Skeletal muscle tissue (tissue), 4 donors: ENCODE data around the gene ZNF232. TPM values are rescaled to one million over a fixed set of nuclear protein-coding genes. Genes with fewer than 3 reads are reported as not detected.
"Not testable (repeated sequence)": the region's sequence is repeated elsewhere in the genome, so short reads cannot be mapped to it uniquely, and the experiment has no call there.

Source experiments
- H3K27ac ChIP-seq: one replicate; pipeline ENCODE4 v1.7.0; 2013; ENCODE audit warnings: mild to moderate bottlenecking, low read depth, low read length, inconsistent platforms
- H3K27me3 ChIP-seq, 3 donors: one replicate each; pipeline ENCODE4 v1.7.0; 2013; ENCODE audit warnings: low read length in 3 of 3; ENCODE audit not compliant: control insufficient read depth in 3 of 3, insufficient read depth in 3 of 3
- H3K36me3 ChIP-seq, 3 donors: one replicate each; pipeline ENCODE4 v1.7.0; 2013; ENCODE audit warnings: low read length in 3 of 3; ENCODE audit not compliant: control insufficient read depth in 3 of 3, insufficient read depth in 3 of 3
- H3K4me1 ChIP-seq, 3 donors: one replicate each; pipeline ENCODE4 v1.7.0; 2013; ENCODE audit warnings: low read length in 3 of 3, mild to moderate bottlenecking in 3 of 3; ENCODE audit not compliant: control insufficient read depth in 3 of 3, insufficient read depth in 3 of 3
- H3K4me3 ChIP-seq, 3 donors: one replicate each; pipeline ENCODE4 v1.7.0; 2013; ENCODE audit warnings: low read length in 3 of 3
- H3K9ac ChIP-seq, 3 donors: one replicate each; pipeline ENCODE4 v1.7.0; 2013; ENCODE audit warnings: low read length in 3 of 3, mild to moderate bottlenecking in 3 of 3, moderate library complexity in 2 of 3, low read depth in 1 of 3
- H3K9me3 ChIP-seq, 3 donors: one replicate each; pipeline ENCODE4 v1.7.0; 2013; ENCODE audit warnings: low read length in 3 of 3; ENCODE audit not compliant: control insufficient read depth in 3 of 3
- total RNA-seq: library from RNA; depleted of rRNA; stranded (reverse); fragments of >200 nt; gene quantifications from one replicate; pipeline ENCODE4 v1.2.3, GENCODE V29; 2014
- donor health status: Osteomylitis.

ZNF232 gene
- total RNA-seq, 1 donor from 2014 or later: 6.8 TPM

DNA sequence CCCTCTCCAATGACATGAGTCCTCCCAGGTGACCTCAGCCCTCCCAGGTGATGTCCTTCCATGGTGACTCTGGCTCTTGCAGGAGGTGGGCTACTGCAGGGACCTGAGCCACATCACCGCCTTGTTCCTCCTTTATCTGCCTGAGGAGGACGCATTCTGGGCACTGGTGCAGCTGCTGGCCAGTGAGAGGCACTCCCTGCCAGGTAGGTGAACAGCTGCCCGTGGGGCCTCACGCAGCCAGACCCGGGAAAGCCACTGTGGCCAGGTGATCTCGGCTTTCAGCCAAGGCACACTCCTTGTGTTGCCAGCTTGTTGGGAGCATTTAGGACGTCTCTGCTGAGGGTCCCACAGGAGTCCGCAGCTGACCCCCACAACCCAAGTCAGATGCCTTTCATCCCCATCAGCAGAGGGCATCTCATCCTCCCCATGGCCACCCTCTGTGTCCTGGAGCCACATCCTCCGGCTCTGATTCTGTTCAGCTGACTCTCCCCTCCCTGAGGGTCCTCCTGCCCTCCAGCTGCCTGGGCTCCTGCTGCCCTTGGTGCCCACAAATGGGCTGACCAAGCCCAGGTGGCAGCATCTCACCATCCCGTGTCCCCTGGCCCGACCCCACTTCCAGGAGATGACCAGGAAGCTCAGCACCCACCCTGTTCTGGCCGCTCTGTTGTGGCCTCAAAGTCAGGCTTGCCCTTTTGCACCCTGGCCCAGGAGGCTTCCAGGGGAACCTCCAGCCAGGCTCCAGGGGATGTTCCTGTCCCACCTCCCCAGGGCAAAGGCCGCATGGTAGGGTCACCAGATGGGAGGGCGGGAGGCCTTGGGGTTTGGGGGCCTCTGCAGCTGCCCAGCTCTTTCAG lies 24.3 kb upstream of the ZNF232 start:
- Histone ChIP-seq H3K27ac (no peak overlapping the region), H3K9ac (no peak overlapping the region), H3K36me3 (peaks cover 0 to 2% (median 0%) of the 10 kb centered on the region in 3 donors), H3K9me3 (no peaks in the 10 kb centered on the region), H3K27me3 (no peaks in the 10 kb centered on the region), H3K4me1 (no peaks in the 10 kb centered on the region), H3K4me3 (no peak overlapping the region)

DNA sequence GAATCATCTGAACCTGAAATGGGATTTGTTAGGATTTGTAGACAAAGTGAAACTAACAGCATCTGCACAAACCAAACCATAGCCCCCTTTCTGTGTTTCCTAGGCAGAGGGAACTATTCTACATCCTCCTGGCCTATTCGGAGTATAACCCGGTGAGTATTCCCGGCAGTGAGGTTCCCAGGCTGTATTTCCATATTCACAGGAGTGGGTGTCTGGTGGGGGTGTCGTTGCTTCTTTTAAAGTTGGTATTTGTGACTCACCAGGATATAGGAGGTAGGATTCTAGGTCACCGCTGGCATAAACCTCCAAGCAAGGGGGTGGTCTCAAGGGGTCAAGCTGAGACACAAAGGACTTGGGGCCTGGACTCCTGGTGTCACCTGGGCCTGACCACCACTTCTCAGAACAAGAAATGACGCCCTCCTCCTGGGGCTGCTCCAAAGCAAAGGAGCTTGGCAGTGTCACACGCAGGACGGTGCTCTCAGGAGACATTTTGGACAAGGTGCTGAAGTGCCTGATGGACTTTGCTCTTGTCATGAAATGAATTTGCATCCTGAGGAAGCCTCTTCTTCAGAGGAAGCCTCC lies 23.5 kb upstream of the ZNF232 start:
- H3K4me1 ChIP-seq, H3K9me3 ChIP-seq, H3K9ac ChIP-seq, H3K27ac ChIP-seq, H3K27me3 ChIP-seq, H3K4me3 ChIP-seq, H3K36me3 ChIP-seq: not testable (repeated sequence)

DNA sequence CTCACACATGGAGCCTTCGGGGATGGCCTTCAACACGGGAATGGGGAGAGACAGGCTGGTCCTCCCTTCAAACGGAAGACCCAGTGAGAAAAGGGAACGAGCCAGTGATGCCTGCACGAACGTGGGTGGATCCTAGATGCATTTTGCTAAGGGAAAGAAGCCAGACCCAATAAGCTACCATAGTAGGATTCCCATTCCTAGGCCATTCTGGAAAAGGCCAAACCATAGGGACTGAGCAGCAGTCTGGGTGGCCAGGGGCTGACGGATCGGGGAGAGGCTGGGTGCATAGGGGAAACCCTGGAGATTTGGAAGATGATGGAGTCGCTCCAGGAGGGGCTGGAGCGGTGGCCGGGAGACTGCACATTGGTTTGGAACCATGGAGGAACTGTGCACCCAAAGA lies 22.9 kb upstream of the ZNF232 start:
- not testable (repeated sequence) for H3K27ac ChIP-seq, H3K27me3 ChIP-seq, H3K9me3 ChIP-seq, H3K4me1 ChIP-seq, H3K4me3 ChIP-seq, H3K9ac ChIP-seq, H3K36me3 ChIP-seq

DNA sequence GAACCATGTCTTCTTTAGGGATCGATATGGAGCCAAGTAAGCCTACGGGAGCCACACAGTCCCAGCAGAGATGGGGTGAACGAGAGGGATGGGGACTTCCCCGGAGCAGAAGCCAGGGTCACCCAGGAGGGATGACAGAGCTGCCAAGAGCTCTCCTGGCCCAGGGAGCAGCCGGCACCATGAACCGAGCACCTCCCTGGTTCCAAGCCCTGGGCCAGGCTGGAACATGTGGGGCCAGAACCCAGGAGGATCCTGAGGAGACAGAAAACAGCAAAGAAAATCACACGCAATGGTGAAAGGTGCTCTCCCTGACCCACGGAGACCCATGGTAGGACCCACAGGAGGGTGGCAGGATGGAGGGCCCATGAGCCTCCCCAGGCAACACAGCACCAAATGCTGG lies 22.3 kb upstream of the ZNF232 start:
- not testable (repeated sequence) for H3K9ac ChIP-seq, H3K4me1 ChIP-seq, H3K27me3 ChIP-seq, H3K36me3 ChIP-seq, H3K4me3 ChIP-seq, H3K27ac ChIP-seq, H3K9me3 ChIP-seq

DNA sequence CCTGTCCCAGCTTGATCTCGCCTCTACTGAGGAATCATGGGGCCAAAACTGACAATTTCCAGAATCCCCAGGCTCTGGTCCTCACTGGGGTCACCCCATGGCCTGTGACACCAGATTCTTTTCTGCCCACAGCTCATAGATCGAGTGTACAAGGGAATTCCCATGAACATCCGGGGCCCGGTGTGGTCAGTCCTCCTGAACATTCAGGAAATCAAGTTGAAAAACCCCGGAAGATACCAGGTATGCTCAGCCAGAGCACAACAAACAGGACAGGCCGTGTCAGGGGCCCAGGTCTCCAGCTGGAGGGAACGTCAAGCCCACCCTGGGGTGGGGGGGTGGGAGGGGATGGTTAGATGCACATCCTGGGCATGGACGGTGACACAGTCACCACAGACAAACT lies 21.6 kb upstream of the ZNF232 start:
- peaks cover 0 to 2% (median 0%) of the 10 kb centered on the region in 3 donors for H3K36me3 ChIP-seq
- no peak overlapping the region for H3K9ac ChIP-seq
- H3K4me3 ChIP-seq: no peak overlapping the region
- H3K4me1 ChIP-seq: no peaks in the 10 kb centered on the region
- no peak overlapping the region for H3K27ac ChIP-seq
- H3K27me3 ChIP-seq: no peaks in the 10 kb centered on the region
- no peaks in the 10 kb centered on the region for H3K9me3 ChIP-seq

DNA sequence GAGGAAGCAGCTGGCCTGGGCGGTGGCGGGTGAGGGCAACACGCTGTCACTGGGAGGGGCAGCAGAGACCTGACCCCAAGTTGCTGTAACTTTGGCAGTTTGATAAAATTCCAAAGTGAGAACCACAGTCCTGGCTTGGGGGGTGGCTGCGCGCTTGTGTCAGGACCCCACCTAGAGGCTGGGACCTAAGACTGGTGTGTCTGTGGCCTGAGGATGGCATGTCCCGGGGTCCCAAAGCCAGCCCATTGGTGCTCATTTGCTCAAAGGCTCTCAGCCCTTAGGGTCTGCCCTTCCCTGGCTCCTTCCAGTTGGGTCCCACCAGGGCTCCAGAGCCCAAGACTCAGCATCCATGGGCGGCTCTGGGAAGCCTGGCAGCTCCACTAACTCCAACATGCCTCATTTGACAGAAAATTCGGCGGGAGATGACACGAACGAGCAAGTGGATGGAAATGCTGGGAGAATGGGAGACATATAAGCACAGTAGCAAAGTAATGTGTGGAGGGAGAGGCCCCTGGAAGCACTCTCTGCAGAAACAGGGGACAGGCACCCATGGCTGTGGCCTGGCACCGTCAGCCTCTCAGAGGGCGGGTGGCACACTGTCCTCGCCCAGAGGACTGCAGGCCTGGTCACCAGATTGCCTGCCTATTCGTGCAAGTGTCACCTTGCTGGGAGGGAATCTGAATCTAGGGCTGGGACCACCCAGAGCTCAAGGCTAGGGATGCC lies 21.0 kb upstream of the ZNF232 start:
- H3K9me3 ChIP-seq, H3K27ac ChIP-seq, H3K9ac ChIP-seq: not testable (repeated sequence)

DNA sequence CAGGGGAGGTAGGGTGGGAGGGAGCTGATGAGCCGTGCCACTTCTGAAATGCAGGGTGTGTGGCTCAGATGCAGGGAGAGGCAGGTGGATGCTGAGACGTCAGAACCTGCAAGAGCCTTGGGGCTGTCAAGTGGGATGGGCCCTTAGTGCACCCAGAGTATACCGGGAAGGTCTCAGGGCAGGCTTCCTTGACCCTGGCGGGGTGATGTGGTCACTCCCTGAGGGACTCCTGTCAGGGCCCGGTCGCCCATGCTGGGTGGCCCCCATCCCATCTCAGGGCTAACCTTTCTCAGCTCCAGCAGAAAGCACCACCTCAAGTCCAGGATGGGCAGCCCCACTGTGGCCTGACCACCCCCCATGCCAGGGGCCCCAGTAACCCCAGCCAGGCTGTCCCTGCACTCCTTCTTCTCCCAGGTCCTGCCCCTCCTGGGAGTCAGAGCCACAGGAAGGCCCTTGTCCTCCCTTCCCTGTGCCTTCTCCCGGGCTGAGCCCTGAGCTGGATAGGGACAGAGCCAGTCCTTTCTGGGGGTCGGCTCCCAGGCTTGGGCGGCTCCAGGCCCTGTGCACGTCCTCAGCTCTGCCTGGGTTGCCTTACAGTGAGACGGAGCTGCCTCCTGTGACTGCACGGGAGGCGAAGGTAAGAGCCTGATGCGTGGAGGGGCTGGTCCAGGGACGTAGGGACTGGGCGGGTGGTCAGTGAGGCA lies 20.3 kb upstream of the ZNF232 start:
- not testable (repeated sequence) for H3K27ac ChIP-seq, H3K27me3 ChIP-seq, H3K4me3 ChIP-seq, H3K9me3 ChIP-seq, H3K9ac ChIP-seq, H3K36me3 ChIP-seq, H3K4me1 ChIP-seq

More for the DNA sequence above, 21.0 kb upstream of the ZNF232 start:
- H3K36me3 ChIP-seq, H3K27me3 ChIP-seq, H3K4me1 ChIP-seq, H3K4me3 ChIP-seq: not testable (repeated sequence)

DNA sequence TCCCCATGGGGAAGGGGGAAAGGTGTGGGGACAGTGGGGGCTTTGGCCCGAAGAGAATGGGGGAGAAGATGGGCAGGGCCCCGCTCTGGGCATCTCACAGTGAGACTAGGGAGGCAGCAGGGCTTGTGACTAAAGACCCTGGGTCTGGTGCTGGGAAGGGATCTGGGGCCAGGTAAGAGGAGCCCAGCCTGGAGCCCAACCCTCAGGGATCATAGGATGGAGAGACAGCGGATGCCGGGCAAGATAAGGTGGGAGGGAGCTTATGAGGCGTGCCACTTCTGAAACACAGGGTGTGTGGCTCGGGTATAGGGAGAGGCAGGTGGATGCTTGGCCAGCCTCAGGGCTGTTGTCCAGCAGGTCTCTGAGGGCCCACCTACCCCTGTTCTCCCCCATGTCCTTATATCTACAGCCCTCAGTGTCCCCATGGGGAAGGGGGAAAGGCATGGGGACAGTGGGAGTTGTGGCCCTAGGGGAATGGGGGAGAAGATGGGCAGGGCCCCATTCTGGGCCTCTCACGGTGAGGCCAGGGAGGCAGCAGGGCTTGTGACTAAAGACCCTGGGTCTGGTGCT lies 19.6 kb upstream of the ZNF232 start:
- no peak overlapping the region for H3K9ac ChIP-seq
- peaks cover 0 to 2% (median 0%) of the 10 kb centered on the region in 3 donors for H3K36me3 ChIP-seq
- no peak overlapping the region for H3K4me3 ChIP-seq
- H3K4me1 ChIP-seq: no peaks in the 10 kb centered on the region
- H3K27ac ChIP-seq: no peak overlapping the region
- H3K27me3 ChIP-seq: no peaks in the 10 kb centered on the region
- H3K9me3 ChIP-seq: no peaks in the 10 kb centered on the region

DNA sequence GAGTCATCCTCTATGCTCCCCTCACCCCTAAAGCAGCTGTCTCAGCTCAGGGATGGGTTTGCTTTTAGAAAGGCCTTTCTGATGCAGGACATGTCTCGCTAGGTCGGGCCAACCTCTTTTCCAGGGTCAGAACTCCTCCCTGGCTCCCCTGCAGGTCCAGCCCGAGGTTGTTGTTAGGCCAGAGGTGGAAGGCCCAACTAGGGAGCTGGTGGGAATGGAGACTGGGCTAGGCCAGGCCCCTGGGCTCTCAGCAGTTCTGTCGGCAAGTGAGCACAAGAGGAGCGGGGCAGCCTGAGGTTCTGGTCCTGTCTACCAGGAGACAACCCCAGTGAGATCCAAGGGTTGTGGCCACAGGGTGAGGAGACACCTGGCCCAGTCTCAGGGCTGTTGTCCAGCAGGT lies 19.0 kb upstream of the ZNF232 start:
- not testable (repeated sequence) for H3K9ac ChIP-seq, H3K36me3 ChIP-seq, H3K4me1 ChIP-seq, H3K9me3 ChIP-seq, H3K27ac ChIP-seq, H3K4me3 ChIP-seq, H3K27me3 ChIP-seq
